Heart left ventricle (tissue), 13 donors: ENCODE data around the gene SERPINA6.

Experiments used
- POLR2A ChIP-seq, 2 donors: fragments of 450-650 bp; IDR thresholded peaks; one replicate each; pipeline ENCODE4 v1.6.1; 2017; ENCODE audit warnings: antibody characterized with exemption in 2 of 2, mild to moderate bottlenecking in 2 of 2, moderate library complexity in 2 of 2
- TF ChIP-seq, protein P1 (sequence below), 12 donors: fragments of 200-600 bp; sonication (generic) in 4 of 12; IDR thresholded peaks; one replicate each; pipeline versions ENCODE4 v1.5.0 to v1.8.0; 2018 to 2022; ENCODE audit warnings: antibody characterized with exemption in 12 of 12, mild to moderate bottlenecking in 5 of 12
- donor health status: ischemic (EF 13 %, LVEDD 7.1; RV severe dilation, severe dysfunction).
- donor health status: DM: no; HTN: yes; CAD: no.
- donor health status: DM: no; HTN: no; CAD: no.
- donor health status: ischemic (EF 25% LVEDD 6.9; RV normal size, moderate dysfunction).
- donor health status: ischemic (EF 25% LVEDD 5.7; RV mildly dilated, moderate dysfunction).
- donor health status: ischemic (EF 35%, LVEDD 5.7; RV mildly dilated, moderate dysfunction).
- donor health status: nonischemic (EF 11% LVEDD 7.7; RV severe dilation, severe dysfunction).
- donor health status: DM: yes; HTN: yes; CAD: no.
- donor health status: PGD.
- donor health status: ischemic (EF 29% LVEDD 5.4; RV normal size, mild dysfunction).
- donor health status: nonischemic (EF 23%, LVEDD 6.1; RV moderate dilation, normal function).

DNA sequence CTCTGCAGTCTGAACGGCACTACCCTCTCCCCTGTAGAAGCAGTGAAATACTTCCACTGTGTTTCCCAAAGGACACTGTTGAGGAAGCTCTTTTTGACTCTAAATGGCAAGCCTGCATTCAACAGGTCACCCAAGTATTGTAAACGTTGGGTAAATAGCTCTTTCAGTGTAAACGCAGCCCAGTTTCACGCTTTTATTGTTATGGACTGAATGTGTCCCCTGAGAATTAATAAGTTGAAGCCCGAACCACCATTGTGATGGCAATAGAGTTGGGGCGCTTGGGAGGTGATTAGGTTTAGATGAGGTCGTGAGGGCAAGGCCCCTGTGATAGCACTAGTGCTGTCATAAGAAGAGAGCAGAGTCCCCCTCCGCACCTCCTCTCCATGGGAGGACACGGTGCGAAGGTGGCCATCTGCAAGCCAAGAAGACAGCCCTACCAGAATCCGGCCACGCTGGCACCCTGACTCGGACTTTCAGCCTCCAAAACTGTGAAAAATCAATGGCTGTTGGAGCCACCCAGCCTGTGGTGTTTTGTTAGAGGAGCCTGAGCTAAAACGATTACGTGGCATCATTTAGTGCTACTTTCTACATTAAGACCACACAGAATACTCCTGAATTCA is 31.1 kb downstream of the SERPINA6 start:
- TF ChIP-seq, protein P1, sequence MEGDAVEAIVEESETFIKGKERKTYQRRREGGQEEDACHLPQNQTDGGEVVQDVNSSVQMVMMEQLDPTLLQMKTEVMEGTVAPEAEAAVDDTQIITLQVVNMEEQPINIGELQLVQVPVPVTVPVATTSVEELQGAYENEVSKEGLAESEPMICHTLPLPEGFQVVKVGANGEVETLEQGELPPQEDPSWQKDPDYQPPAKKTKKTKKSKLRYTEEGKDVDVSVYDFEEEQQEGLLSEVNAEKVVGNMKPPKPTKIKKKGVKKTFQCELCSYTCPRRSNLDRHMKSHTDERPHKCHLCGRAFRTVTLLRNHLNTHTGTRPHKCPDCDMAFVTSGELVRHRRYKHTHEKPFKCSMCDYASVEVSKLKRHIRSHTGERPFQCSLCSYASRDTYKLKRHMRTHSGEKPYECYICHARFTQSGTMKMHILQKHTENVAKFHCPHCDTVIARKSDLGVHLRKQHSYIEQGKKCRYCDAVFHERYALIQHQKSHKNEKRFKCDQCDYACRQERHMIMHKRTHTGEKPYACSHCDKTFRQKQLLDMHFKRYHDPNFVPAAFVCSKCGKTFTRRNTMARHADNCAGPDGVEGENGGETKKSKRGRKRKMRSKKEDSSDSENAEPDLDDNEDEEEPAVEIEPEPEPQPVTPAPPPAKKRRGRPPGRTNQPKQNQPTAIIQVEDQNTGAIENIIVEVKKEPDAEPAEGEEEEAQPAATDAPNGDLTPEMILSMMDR (IDR thresholded peaks at IDR 0.05) = no peak
- TF ChIP-seq POLR2A (IDR thresholded peaks at IDR 0.05) = no peak
